ENCODE data around the gene PKDREJ. TPM values are rescaled to one million over a fixed set of nuclear protein-coding genes. Genes with fewer than 3 reads are reported as not detected.
"Not testable (repeated sequence)": the region's sequence is repeated elsewhere in the genome, so short reads cannot be mapped to it uniquely, and the experiment has no call there.

PKDREJ gene
- 0.11 TPM for total RNA-seq
- long read RNA-seq, full-length matches to known transcripts = 1 of 1 reads
- long read RNA-seq, partial matches to known transcripts = 0 of 1 reads
- long read RNA-seq, other reads (novel, unspliced or antisense) = 0 of 1 reads

- intact Hi-C loops (cut with DNase I) = no loop called here
- DNase-seq (ENCODE audit: low spot score) = peak; percentile 67
Observed at GRCh38 chr22:46263216-46263590, at the start of gene PKDREJ. Gene PKDREJ, minus strand, starts transcription at chr22:46263343. Its CDS starts 21 bp downstream, at chr22:46263322.

- not testable (repeated sequence) for DNase-seq (ENCODE audit: low spot score)
- intact Hi-C loops (cut with DNase I) = loop anchor here (5.0 kb wide), 1 partner anchor 316 kb away; no protein-coding TSS in a partner anchor
Observed at GRCh38 chr22:46312848-46313247, 49.7 kb upstream of the PKDREJ start.

GRCh38 chr22:46312056-46312455 is 48.9 kb upstream of the PKDREJ start:
- intact Hi-C loops (cut with DNase I) = loop anchor here (5.0 kb wide), 1 partner anchor 315 kb away; no protein-coding TSS in a partner anchor
- no peak for DNase-seq (ENCODE audit: low spot score)

- no peak for DNase-seq (ENCODE audit: low spot score)
- intact Hi-C loops (cut with DNase I) = loop anchor here (5.0 kb wide), 1 partner anchor 312 kb away; no protein-coding TSS in a partner anchor
Observed at GRCh38 chr22:46309526-46310085, 46.5 kb upstream of the PKDREJ start.

- DNase-seq (ENCODE audit: low spot score) = no peak
- intact Hi-C loops (cut with DNase I) = no loop called here
Observed at GRCh38 chr22:46308283-46308988, 45.3 kb upstream of the PKDREJ start.

GRCh38 chr22:46303347-46303965 is 40.3 kb upstream of the PKDREJ start:
- no peak for DNase-seq (ENCODE audit: low spot score)

GRCh38 chr22:46300491-46300890 is 37.3 kb upstream of the PKDREJ start:
- DNase-seq (ENCODE audit: low spot score) = no peak
- intact Hi-C loops (cut with DNase I) = no loop called here

More at GRCh38 chr22:46303347-46303965, 40.3 kb upstream of the PKDREJ start:
- intact Hi-C loops (cut with DNase I) = no loop called here

GRCh38 chr22:46299101-46299500 is 36.0 kb upstream of the PKDREJ start:
- intact Hi-C loops (cut with DNase I) = loop anchor here (5.0 kb wide), 1 partner anchor 177 kb away; no protein-coding TSS in a partner anchor
- no peak for DNase-seq (ENCODE audit: low spot score)

GRCh38 chr22:46297151-46297812 is 34.1 kb upstream of the PKDREJ start:
- intact Hi-C loops (cut with DNase I) = loop anchor here (2.0 to 5.0 kb wide), 2 partner anchors 46 to 175 kb away; partner anchors contain the start of gene CDPF1
- no peak for DNase-seq (ENCODE audit: low spot score)

- intact Hi-C loops (cut with DNase I) = loop anchor here (2.0 to 5.0 kb wide), 2 partner anchors 46 to 174 kb away; partner anchors contain the start of gene CDPF1
- peak; percentile 98 for DNase-seq (ENCODE audit: low spot score)
Observed at GRCh38 chr22:46296257-46297150, 33.4 kb upstream of the PKDREJ start, which contains the start of gene GTSE1. Gene GTSE1, plus strand, starts transcription at chr22:46296870. Its CDS starts 531 bp downstream, at chr22:46297401.

- DNase-seq (ENCODE audit: low spot score) = no peak
- intact Hi-C loops (cut with DNase I) = loop anchor here (5.0 kb wide), 1 partner anchor 173 kb away; no protein-coding TSS in a partner anchor
Observed at GRCh38 chr22:46295277-46295971, 32.3 kb upstream of the PKDREJ start.

- DNase-seq (ENCODE audit: low spot score) = no peak
- intact Hi-C loops (cut with DNase I) = loop anchor here (5.0 kb wide), 1 partner anchor 172 kb away; no protein-coding TSS in a partner anchor
Observed at GRCh38 chr22:46294784-46295183, 31.6 kb upstream of the PKDREJ start.

- intact Hi-C loops (cut with DNase I) = no loop called here
- no peak for DNase-seq (ENCODE audit: low spot score)
Observed at GRCh38 chr22:46293577-46294260, 30.6 kb upstream of the PKDREJ start.

- DNase-seq (ENCODE audit: low spot score) = no peak
- intact Hi-C loops (cut with DNase I) = no loop called here
Observed at GRCh38 chr22:46292732-46293131, 29.6 kb upstream of the PKDREJ start.

- DNase-seq (ENCODE audit: low spot score) = no peak
- intact Hi-C loops (cut with DNase I) = no loop called here
Observed at GRCh38 chr22:46292173-46292572, 29.0 kb upstream of the PKDREJ start.

GRCh38 chr22:46290843-46291785 is 28.0 kb upstream of the PKDREJ start:
- intact Hi-C loops (cut with DNase I) = no loop called here
- no peak for DNase-seq (ENCODE audit: low spot score)

Data from cardiac septum (tissue), 1 donor.